HL-60 (cell line): ENCODE results near the gene FTO.

Source experiments
- DNase-seq, 2 experiments: peaks; one replicate each; pipeline ENCODE4 v3.0.0-alpha.2; 2010 to 2020; ENCODE audit warnings: low read depth in 1 of 2, low spot score in 1 of 2
- H3K27ac ChIP-seq: fragments of 250-450 bp; sonication (Bioruptor Pico); replicated peaks from 2 replicates; pipeline ENCODE4 v1.5.1; 2020; ENCODE audit warnings: mild to moderate bottlenecking, moderate library complexity
- H3K27me3 ChIP-seq: fragments of 250-450 bp; sonication (Bioruptor Pico); 2 replicates; pipeline ENCODE4 v1.5.1; 2021; ENCODE audit warnings: mild to moderate bottlenecking, moderate library complexity; ENCODE audit not compliant: insufficient read depth, poor library complexity, severe bottlenecking
- H3K4me3 ChIP-seq: replicated peaks from 2 replicates; pipeline ENCODE4 v1.5.1; 2011; ENCODE audit warnings: mild to moderate bottlenecking, control low read depth, low read length; ENCODE audit not compliant: insufficient read depth
- GABPA ChIP-seq: IDR thresholded peaks from 2 replicates; pipeline ENCODE4 v1.6.1; 2012; ENCODE audit warnings: low read depth
- POLR2AphosphoS5 ChIP-seq: IDR thresholded peaks from 2 replicates; pipeline ENCODE4 v1.6.1; 2012; ENCODE audit warnings: low read depth
- SPI1 ChIP-seq: IDR thresholded peaks from 2 replicates; pipeline ENCODE4 v1.6.1; 2012; ENCODE audit warnings: low read depth, mild to moderate bottlenecking, borderline replicate concordance
- TF ChIP-seq, protein P1 (sequence below): IDR thresholded peaks from 2 replicates; pipeline ENCODE4 v1.6.1; 2012; ENCODE audit warnings: low read depth; ENCODE audit not compliant: insufficient replicate concordance
- TF ChIP-seq, protein P2 (sequence below): IDR thresholded peaks from one replicate; pipeline ENCODE4 v1.5.1; 2011; ENCODE audit warnings: low read length, control low read depth, inconsistent platforms; ENCODE audit not compliant: insufficient read depth

The FTO gene

DNA sequence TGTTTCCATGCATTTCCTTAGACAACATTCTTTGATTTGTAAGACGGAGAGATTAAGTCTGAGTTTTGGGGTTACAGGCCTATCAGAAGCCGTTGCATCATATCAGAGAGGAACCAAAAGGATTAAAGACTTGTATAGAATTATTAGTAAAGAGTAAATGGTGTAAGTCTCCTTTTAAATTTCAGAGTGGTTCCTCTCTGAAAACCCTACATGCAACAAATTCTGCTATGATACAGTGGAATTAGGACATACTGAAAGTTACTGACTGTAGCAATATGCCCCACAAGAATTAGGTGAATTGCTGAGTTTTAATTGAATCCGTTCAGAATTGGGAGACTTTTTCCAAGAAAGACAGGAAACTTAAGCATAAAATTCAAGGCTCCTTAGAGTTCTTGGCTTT lies 221.6 kb downstream of the FTO start:
- no peak overlapping the region for H3K27ac ChIP-seq
- DNase-seq, result no peak
- no peaks in the 10 kb centered on the region for H3K27me3 ChIP-seq
- H3K4me3 ChIP-seq, result no peak overlapping the region
- TF ChIP-seq SPI1, result no peak
- TF ChIP-seq, protein P1, sequence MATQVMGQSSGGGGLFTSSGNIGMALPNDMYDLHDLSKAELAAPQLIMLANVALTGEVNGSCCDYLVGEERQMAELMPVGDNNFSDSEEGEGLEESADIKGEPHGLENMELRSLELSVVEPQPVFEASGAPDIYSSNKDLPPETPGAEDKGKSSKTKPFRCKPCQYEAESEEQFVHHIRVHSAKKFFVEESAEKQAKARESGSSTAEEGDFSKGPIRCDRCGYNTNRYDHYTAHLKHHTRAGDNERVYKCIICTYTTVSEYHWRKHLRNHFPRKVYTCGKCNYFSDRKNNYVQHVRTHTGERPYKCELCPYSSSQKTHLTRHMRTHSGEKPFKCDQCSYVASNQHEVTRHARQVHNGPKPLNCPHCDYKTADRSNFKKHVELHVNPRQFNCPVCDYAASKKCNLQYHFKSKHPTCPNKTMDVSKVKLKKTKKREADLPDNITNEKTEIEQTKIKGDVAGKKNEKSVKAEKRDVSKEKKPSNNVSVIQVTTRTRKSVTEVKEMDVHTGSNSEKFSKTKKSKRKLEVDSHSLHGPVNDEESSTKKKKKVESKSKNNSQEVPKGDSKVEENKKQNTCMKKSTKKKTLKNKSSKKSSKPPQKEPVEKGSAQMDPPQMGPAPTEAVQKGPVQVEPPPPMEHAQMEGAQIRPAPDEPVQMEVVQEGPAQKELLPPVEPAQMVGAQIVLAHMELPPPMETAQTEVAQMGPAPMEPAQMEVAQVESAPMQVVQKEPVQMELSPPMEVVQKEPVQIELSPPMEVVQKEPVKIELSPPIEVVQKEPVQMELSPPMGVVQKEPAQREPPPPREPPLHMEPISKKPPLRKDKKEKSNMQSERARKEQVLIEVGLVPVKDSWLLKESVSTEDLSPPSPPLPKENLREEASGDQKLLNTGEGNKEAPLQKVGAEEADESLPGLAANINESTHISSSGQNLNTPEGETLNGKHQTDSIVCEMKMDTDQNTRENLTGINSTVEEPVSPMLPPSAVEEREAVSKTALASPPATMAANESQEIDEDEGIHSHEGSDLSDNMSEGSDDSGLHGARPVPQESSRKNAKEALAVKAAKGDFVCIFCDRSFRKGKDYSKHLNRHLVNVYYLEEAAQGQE, result no peak
- TF ChIP-seq, protein P2, sequence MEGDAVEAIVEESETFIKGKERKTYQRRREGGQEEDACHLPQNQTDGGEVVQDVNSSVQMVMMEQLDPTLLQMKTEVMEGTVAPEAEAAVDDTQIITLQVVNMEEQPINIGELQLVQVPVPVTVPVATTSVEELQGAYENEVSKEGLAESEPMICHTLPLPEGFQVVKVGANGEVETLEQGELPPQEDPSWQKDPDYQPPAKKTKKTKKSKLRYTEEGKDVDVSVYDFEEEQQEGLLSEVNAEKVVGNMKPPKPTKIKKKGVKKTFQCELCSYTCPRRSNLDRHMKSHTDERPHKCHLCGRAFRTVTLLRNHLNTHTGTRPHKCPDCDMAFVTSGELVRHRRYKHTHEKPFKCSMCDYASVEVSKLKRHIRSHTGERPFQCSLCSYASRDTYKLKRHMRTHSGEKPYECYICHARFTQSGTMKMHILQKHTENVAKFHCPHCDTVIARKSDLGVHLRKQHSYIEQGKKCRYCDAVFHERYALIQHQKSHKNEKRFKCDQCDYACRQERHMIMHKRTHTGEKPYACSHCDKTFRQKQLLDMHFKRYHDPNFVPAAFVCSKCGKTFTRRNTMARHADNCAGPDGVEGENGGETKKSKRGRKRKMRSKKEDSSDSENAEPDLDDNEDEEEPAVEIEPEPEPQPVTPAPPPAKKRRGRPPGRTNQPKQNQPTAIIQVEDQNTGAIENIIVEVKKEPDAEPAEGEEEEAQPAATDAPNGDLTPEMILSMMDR, result no peak

DNA sequence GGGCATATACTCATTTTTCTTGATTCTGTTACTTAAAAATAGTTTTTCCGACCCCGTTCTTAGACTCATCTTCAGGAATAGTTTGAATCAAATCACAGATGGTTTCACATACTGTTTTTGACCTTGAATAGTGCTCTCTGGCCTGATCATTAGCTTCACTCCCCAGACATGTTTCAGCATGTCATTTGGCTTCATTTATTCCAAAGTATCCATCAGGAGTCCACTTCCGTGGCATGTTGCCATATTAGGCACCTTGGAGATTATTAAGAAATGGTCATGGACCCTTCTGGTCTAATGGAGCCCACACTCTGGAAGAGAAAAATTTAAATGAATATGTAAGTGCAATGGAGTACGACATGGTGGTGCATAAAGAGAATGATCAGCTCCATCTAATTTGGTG lies 222.3 kb downstream of the FTO start:
- H3K4me3 ChIP-seq, result no peak overlapping the region
- TF ChIP-seq GABPA, result no peak
- TF ChIP-seq, protein P2, result no peak
- no peak for TF ChIP-seq POLR2AphosphoS5
- TF ChIP-seq, protein P1, result no peak
- no peaks in the 10 kb centered on the region for H3K27me3 ChIP-seq
- no peak for DNase-seq
- H3K27ac ChIP-seq, result no peak overlapping the region

DNA sequence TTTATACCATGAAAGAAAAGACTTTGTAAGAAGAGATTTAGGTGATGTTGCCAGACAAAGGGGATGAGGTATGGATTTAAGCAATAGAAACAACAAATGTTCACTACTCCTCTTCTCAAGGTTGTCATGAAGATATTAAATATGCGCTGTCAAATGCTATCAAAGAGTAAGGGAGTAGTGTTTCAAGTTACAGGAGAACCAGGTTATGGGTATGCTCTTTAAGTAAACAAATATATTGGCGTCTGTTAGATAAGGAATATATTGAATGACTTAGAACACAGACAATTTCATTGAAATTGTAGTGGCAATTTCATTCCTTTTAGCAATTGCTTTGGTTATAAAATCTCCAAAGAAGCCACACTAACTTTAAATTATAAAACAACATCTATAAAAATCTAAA lies 229.0 kb downstream of the FTO start:
- TF ChIP-seq GABPA, result no peak
- no peak for TF ChIP-seq POLR2AphosphoS5
- TF ChIP-seq, protein P2, result no peak
- no peak for TF ChIP-seq SPI1
- TF ChIP-seq, protein P1, result no peak
- Histone ChIP-seq H3K4me3 (no peak overlapping the region), H3K27ac (no peak overlapping the region), H3K27me3 (no peaks in the 10 kb centered on the region)
- no peak for DNase-seq
